ENCODE data around the gene LHFPL6. TPM values are rescaled to one million over a fixed set of nuclear protein-coding genes. Genes with fewer than 3 reads are reported as not detected.

LHFPL6 gene
- total and polyA plus RNA-seq, 9 of the 15 experiments (the other 6 are each of a cell fraction or from before 2014, with no cell fraction given) = 0.18 TPM; not detected in 8

DNA sequence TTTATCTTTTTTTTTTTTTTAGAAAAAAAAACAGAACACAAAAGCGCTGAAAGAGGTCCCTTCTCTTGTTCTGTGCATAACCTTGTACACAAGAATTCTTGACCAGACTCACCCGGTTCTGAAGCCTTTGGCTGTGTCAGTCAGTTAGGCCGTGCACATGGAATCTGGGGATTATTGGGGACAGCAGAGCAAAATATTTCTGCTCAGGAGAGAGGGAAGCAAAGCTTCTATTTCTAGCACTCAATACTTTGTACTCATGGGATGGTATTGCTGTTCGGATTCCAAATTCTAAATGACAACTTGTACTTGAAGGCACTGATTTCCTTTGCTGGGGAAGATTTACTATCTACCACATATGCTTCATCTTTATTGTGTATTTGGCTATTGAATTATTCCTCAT lies 292.0 kb downstream of the LHFPL6 start:
- Histone ChIP-seq H3K27me3 (ENCODE audit: control insufficient read depth in 2 of 2, insufficient read depth in 2 of 2, low read length in 2 of 2) (no peaks in the 10 kb centered on the region), H3K9ac (ENCODE audit: insufficient read depth in 1 of 2, low read depth in 2 of 2, low read length in 2 of 2) (no peak overlapping the region), H3K9me1 (ENCODE audit: control insufficient read depth, insufficient read depth, low read length) (no peaks in the 10 kb centered on the region), H4K20me1 (replicated peaks; ENCODE audit: control insufficient read depth, insufficient read depth, low read length) (no peaks in the 10 kb centered on the region), H3K27ac (ENCODE audit: extremely low read depth, low read depth, low read length) (no peak overlapping the region), H2AFZ (ENCODE audit: low read depth, low read length) (no peak overlapping the region), H3K9me3 (replicated peaks; ENCODE audit: control insufficient read depth, insufficient read depth, low read depth, low read length) (no peaks in the 10 kb centered on the region), H3K4me1 (replicated peaks in 1 of 2; ENCODE audit: control insufficient read depth in 2 of 2, insufficient read depth in 2 of 2, low read length in 2 of 2) (no peaks in the 10 kb centered on the region), H3K79me2 (ENCODE audit: control insufficient read depth, insufficient read depth, low read length) (no peaks in the 10 kb centered on the region), H3K36me3 (ENCODE audit: control insufficient read depth, insufficient read depth, low read length) (no peaks in the 10 kb centered on the region), H3K4me3 (no peak overlapping the region), H3K4me2 (ENCODE audit: insufficient read depth, low read length) (no peak overlapping the region)
- ChIA-PET CTCF (ENCODE audit: low intra/inter-chr PET ratio) (no interaction called here), POLR2A (no interaction called here)
- ATAC-seq = no peak
- in situ Hi-C loops (cut with MboI) (no loop called here), intact Hi-C loops (cut with micrococcal nuclease) (no loop called here)
- FAIRE-seq = no peak
- 2% methylated on average over 4 of the region's 4 CpGs for WGBS (ENCODE audit: insufficient coverage, low coverage, missing lambda C conversion rate)
- TF ChIP-seq ELF4 (CRISPR knock-in tag; IDR thresholded peaks at IDR 0.05) (no peak), ZNF165 (CRISPR knock-in tag; IDR thresholded peaks at IDR 0.05; ENCODE audit: borderline replicate concordance) (no peak), MYBL2 (IDR thresholded peaks at IDR 0.05; ENCODE audit: low read depth) (no peak), MYBL2 (CRISPR knock-in tag; IDR thresholded peaks at IDR 0.05; ENCODE audit: borderline replicate concordance) (no peak), KAT2B (IDR thresholded peaks at IDR 0.05; ENCODE audit: low read depth, low read length) (no peak), NUFIP1 (IDR thresholded peaks at IDR 0.05; ENCODE audit: partially characterized antibody) (no peak)
- no TSS peak for BruUV-seq (replicated peaks)
- no peak for DNase-seq (ENCODE audit: extremely low read depth in 1 of 4, low spot score in 3 of 4)
